Bronchial epithelial cell (primary cell): Measurements from ENCODE around the gene SIVA1. TPM values are rescaled to one million over a fixed set of nuclear protein-coding genes. Genes with fewer than 3 reads are reported as not detected.

ENCODE experiments used
- DNase-seq: peaks from one replicate; pipeline ENCODE4 v3.0.0-alpha.2; 2010; ENCODE audit warnings: low read depth
- FAIRE-seq: peaks from 2 replicates; lab custom pipeline; 2011; peaks lifted over from hg19 to GRCh38; lab: Jason Lieb, UNC
- H3K27me3 ChIP-seq: 2 replicates; pipeline ENCODE4 v1.5.1; 2011; ENCODE audit warnings: low read length; ENCODE audit not compliant: control insufficient read depth, insufficient read depth
- H3K36me3 ChIP-seq: 2 replicates; pipeline ENCODE4 v1.5.1; 2011; ENCODE audit warnings: low read length; ENCODE audit not compliant: control insufficient read depth, insufficient read depth
- H3K4me3 ChIP-seq: 2 replicates; pipeline ENCODE4 v1.5.1; 2011; ENCODE audit warnings: mild to moderate bottlenecking, low read depth, low read length, control low read depth
- CTCF ChIP-seq: IDR thresholded peaks from 2 replicates; pipeline ENCODE4 v1.5.1; 2011; ENCODE audit warnings: mild to moderate bottlenecking, moderate library complexity, low read length, control low read depth, inconsistent platforms; ENCODE audit not compliant: insufficient read depth, severe bottlenecking
- total RNA-seq: library from RNA; depleted of rRNA; stranded (reverse); fragments of >200 nt; gene quantifications from 2 replicates; pipeline ENCODE4 v1.2.1, GENCODE V29; 2014

The SIVA1 gene
- total RNA-seq, 1 donor from 2014 or later: 85.0 TPM

- Histone ChIP-seq H3K36me3 (peaks cover 17% of the 10 kb centered on the region), H3K27me3 (no peaks in the 10 kb centered on the region), H3K4me3 (no peak overlapping the region)
- TF ChIP-seq CTCF: no peak
- no peak for DNase-seq
- no peak for FAIRE-seq
Observed at GRCh38 chr14:104784846-104785707, 32.1 kb downstream of the SIVA1 start.

DNA sequence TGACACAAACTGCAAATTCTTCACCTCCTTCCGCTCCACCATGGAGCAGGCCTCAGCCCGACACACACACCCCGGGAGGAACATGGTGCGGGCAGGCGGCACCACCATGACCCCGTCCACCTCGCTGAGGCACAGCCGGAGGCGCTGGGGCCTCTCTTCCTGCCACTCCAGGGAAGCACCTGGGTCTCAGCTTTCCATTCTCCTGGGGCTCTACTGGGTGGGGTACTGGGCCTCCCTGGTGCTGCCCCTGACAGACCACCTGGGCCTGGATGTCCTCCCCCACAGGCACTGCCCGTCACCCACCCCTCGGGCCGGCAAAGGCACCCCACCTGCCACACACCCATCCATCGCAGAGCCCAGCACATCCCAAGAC lies 32.7 kb downstream of the SIVA1 start:
- FAIRE-seq (no peak), DNase-seq (no peak)
- no peak for TF ChIP-seq CTCF
- Histone ChIP-seq H3K27me3 (no peaks in the 10 kb centered on the region), H3K36me3 (peaks cover 20% of the 10 kb centered on the region), H3K4me3 (no peak overlapping the region)

DNA sequence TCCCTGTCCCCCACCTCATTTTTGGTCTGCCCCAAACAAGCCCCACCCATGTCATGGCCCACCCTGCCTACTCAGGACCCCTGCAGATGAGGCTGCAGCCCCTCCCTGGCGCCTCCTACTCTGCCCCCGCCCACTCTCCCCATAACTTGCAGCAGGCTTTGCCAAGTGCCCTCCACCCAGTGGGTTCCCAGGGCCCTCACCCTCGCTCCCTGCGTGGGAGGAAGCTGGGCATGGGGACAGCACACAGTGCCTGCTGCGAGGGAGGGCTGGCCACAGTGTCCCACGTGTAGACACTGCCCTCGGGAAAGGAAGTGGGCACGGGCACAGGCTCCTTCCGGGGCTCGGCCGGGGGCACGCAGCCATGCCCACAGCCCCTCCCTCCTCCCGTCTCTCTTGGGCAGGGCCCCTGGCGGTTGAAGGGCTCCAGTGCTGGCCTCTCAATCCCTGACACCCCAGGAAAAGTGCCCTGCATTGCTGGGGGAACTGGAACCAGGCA lies 33.2 kb downstream of the SIVA1 start:
- Histone ChIP-seq H3K36me3 (peaks cover 23% of the 10 kb centered on the region), H3K4me3 (no peak overlapping the region), H3K27me3 (no peaks in the 10 kb centered on the region)
- DNase-seq (no peak), FAIRE-seq (no peak)
- TF ChIP-seq CTCF: peak; percentile 22

- H3K4me3 ChIP-seq: no peak overlapping the region
- no peak for TF ChIP-seq CTCF
- no peak for FAIRE-seq
- no peak for DNase-seq
- no peaks in the 10 kb centered on the region for H3K27me3 ChIP-seq
- H3K36me3 ChIP-seq: peaks cover 29% of the 10 kb centered on the region
Observed at GRCh38 chr14:104786726-104787675, 34.1 kb downstream of the SIVA1 start.

- no peak for TF ChIP-seq CTCF
- DNase-seq: no peak
- H3K27me3 ChIP-seq: no peaks in the 10 kb centered on the region
- peaks cover 33% of the 10 kb centered on the region for H3K36me3 ChIP-seq
- no peak for FAIRE-seq
- H3K4me3 ChIP-seq: no peak overlapping the region
Observed at GRCh38 chr14:104787736-104788135, 34.8 kb downstream of the SIVA1 start.
